GM23248 (cell line): ENCODE results near the gene ABCA1.

Experiments used
- EZH2 ChIP-seq: fragments of 200-600 bp; sonication (generic); IDR thresholded peaks from 2 replicates; pipeline ENCODE4 v1.6.1; 2018; ENCODE audit warnings: antibody characterized with exemption, mild to moderate bottlenecking; ENCODE audit not compliant: insufficient read depth, poor library complexity, severe bottlenecking
- EZH2phosphoT487 ChIP-seq: fragments of 200-600 bp; sonication (generic); IDR thresholded peaks from 2 replicates; pipeline ENCODE4 v1.6.1; 2018; ENCODE audit warnings: antibody characterized with exemption, moderate library complexity, mild to moderate bottlenecking, low read depth; ENCODE audit not compliant: insufficient read depth

DNA sequence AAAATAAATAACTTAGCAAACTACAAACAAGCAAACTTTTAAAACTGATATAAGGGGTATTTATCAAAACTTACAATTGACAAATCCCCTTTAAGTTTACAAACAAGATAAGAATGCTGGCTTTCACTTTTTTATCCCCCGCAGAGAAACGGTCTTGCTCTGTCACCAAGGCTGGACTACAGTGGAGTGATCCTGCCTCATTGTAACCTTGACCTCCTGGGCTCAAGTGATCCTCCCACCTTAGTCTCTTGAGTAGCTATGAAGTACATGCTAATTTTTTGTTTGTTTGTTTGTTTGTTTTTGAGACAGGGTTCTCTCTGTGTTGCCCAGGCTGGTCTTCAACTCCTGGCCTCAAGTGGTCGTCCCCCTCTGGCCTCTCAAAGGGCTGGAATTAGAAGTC is 189.5 kb downstream of the ABCA1 start:
- TF ChIP-seq EZH2phosphoT487 (no peak), EZH2 (no peak)
